Upper lobe of left lung (tissue), 6 donors: Measurements from ENCODE around the gene CYLD. TPM values are rescaled to one million over a fixed set of nuclear protein-coding genes. Genes with fewer than 3 reads are reported as not detected.

Experiments
- ATAC-seq, 2 donors: fragments of 200-7000 bp; cut with Tn5 transposase; one replicate each; pipeline ENCODE4 v1.9.1; 2022; ENCODE audit warnings: mild to moderate bottlenecking in 2 of 2, moderate library complexity in 2 of 2; ENCODE audit not compliant: low FRiP score in 2 of 2
- DNase-seq, 2 donors: peaks; one replicate each; pipeline ENCODE4 v3.0.0-alpha.2; 2019 to 2020
- H3K27ac ChIP-seq, 4 donors: fragments of 200-600 bp; sonication (generic); one replicate each; pipeline ENCODE4 v1.5.1; 2016 to 2019
- H3K27me3 ChIP-seq, 4 donors: fragments of 200-600 bp; sonication (generic); one replicate each; pipeline ENCODE4 v1.5.1; 2017 to 2019
- H3K36me3 ChIP-seq, 4 donors: fragments of 200-600 bp; sonication (generic); one replicate each; pipeline ENCODE4 v1.5.1; 2016 to 2019
- H3K4me1 ChIP-seq, 4 donors: fragments of 200-600 bp; sonication (generic); one replicate each; pipeline ENCODE4 v1.5.1; 2018 to 2019
- H3K4me3 ChIP-seq, 4 donors: fragments of 200-600 bp; sonication (generic); one replicate each; pipeline ENCODE4 v1.5.1; 2017 to 2019; ENCODE audit warnings: mild to moderate bottlenecking in 2 of 4, moderate library complexity in 1 of 4
- H3K9me3 ChIP-seq, 4 donors: fragments of 200-600 bp; sonication (generic); one replicate each; pipeline ENCODE4 v1.5.1; 2018 to 2019
- EP300 ChIP-seq, 4 donors: sonication (generic); formaldehyde crosslinking; IDR thresholded peaks; one replicate each; pipeline ENCODE4 v1.5.1; 2017; ENCODE audit warnings: antibody characterized with exemption in 4 of 4, control low read depth in 2 of 4
- POLR2A ChIP-seq, 4 donors: fragments of 450-650 bp; IDR thresholded peaks; one replicate each; pipeline ENCODE4 v1.5.1; 2016 to 2017; ENCODE audit warnings: antibody characterized with exemption in 4 of 4, mild to moderate bottlenecking in 2 of 4
- POLR2AphosphoS5 ChIP-seq, 2 donors: sonication (generic); formaldehyde crosslinking; IDR thresholded peaks; one replicate each; pipeline ENCODE4 v1.5.1; 2017; ENCODE audit warnings: antibody characterized with exemption in 2 of 2
- WGBS, 2 donors: methylation state at CpG; one replicate each; pipeline ENCODE4 v1.1.5; 2017 to 2018; 5-methylcytosine and 5-hydroxymethylcytosine counted together
- total RNA-seq, 6 donors: library from RNA; depleted of rRNA in 4 of 6; stranded (reverse); fragments of >200 nt in 4 of 6; gene quantifications; one replicate each; pipeline versions ENCODE4 v1.1.0 to v1.2.1, GENCODE V29; 2016 to 2021
- TF ChIP-seq, protein P1 (sequence below), 6 experiments: fragments of 450-650 bp in 4 of 6; fragments of 200-600 bp in 2 of 6; sonication (generic) in 2 of 6; IDR thresholded peaks; one replicate each; pipeline ENCODE4 v1.5.1; 2016 to 2019; ENCODE audit warnings: antibody characterized with exemption in 6 of 6
- donor health status: DM: no; HTN: no; CAD: no; lungs with moderate emphysema.
- donor health status: DM: no; HTN: yes; CAD: no; lungs with severe emphysema.

The CYLD gene
- total RNA-seq, 6 donors from 2014 or later = 25.5 to 72.1 (median 46.1) TPM

DNA sequence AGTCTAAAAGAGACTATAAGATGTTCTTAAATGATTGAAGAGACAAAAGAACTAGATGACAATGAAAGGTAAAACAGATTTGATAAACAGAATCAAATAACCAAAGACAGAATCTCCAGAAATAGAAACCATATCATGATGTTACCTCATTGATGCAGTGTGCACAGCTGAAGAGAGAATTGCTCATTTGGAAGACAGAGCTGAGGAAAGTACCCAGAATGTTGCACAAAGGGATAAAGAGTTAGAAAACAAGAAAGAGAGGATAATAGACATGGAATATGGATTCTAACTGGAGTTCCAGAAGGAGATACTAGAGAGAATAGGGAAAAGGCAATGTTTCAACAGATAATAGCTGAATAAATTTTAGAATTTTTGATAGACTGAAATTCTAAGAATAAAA is 47.9 kb downstream of the CYLD start:
- Histone ChIP-seq H3K4me3 (no peak overlapping the region), H3K27me3 (no peaks in the 10 kb centered on the region), H3K36me3 (peaks cover 13 to 61% (median 28%) of the 10 kb centered on the region in 4 donors), H3K9me3 (no peaks in the 10 kb centered on the region), H3K4me1 (no peaks in the 10 kb centered on the region), H3K27ac (no peak overlapping the region)
- DNase-seq (no peak), ATAC-seq (no peak)
- TF ChIP-seq POLR2A (IDR thresholded peaks at IDR 0.05) (no peak), EP300 (IDR thresholded peaks at IDR 0.05) (no peak), POLR2AphosphoS5 (IDR thresholded peaks at IDR 0.05) (no peak)
- TF ChIP-seq, protein P1, sequence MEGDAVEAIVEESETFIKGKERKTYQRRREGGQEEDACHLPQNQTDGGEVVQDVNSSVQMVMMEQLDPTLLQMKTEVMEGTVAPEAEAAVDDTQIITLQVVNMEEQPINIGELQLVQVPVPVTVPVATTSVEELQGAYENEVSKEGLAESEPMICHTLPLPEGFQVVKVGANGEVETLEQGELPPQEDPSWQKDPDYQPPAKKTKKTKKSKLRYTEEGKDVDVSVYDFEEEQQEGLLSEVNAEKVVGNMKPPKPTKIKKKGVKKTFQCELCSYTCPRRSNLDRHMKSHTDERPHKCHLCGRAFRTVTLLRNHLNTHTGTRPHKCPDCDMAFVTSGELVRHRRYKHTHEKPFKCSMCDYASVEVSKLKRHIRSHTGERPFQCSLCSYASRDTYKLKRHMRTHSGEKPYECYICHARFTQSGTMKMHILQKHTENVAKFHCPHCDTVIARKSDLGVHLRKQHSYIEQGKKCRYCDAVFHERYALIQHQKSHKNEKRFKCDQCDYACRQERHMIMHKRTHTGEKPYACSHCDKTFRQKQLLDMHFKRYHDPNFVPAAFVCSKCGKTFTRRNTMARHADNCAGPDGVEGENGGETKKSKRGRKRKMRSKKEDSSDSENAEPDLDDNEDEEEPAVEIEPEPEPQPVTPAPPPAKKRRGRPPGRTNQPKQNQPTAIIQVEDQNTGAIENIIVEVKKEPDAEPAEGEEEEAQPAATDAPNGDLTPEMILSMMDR (IDR thresholded peaks at IDR 0.05) = no peak

DNA sequence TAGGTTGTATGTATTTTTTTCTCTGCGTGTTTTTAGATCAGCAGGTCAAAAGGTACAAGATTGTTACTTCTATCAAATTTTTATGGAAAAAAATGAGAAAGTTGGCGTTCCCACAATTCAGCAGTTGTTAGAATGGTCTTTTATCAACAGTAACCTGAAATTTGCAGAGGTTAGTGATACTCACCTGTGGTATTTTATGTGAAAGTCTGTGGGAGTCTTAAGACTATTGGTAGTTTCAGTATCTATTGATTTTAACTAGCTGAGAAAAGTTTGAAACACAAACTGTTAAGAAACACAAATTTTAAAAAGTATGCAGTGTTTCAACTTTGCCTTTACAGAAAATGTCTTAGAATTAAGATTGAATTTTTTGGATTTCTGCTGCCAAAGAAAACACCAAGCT is 49.6 kb downstream of the CYLD start:
- no peak for DNase-seq
- H3K4me1 ChIP-seq = no peaks in the 10 kb centered on the region
- H3K36me3 ChIP-seq = peaks cover 19 to 61% (median 36%) of the 10 kb centered on the region in 4 donors
- no peaks in the 10 kb centered on the region for H3K9me3 ChIP-seq
- TF ChIP-seq POLR2A (IDR thresholded peaks at IDR 0.05) (no peak), POLR2AphosphoS5 (IDR thresholded peaks at IDR 0.05) (no peak), EP300 (IDR thresholded peaks at IDR 0.05) (no peak)
- TF ChIP-seq, protein P1 (IDR thresholded peaks at IDR 0.05) = no peak
- H3K4me3 ChIP-seq = no peak overlapping the region
- H3K27me3 ChIP-seq = no peaks in the 10 kb centered on the region
- WGBS, 2 donors = 94% methylated on average over 2 of the region's 2 CpGs
- no peak for ATAC-seq
- no peak overlapping the region for H3K27ac ChIP-seq

DNA sequence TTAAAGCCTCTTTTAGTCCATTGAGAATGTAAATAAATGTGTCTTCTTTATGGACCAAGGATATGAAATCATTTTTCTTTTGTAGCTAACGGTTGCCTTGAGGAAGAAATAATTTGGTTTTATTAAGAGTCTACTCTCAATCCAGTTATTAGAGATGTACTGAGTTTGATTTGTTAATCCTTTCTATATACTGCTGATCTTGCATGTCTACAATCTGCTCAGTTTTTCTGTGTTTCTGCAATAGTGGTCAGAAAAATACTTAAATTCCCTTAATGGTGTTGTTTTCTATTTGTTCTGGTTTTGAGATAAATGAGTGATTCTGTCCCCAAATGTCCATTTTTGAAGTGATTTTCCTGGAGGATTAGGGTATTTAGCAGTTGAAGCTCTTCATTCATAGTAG is 54.9 kb downstream of the CYLD start:
- TF ChIP-seq EP300 (IDR thresholded peaks at IDR 0.05) (no peak), POLR2A (IDR thresholded peaks at IDR 0.05) (no peak), POLR2AphosphoS5 (IDR thresholded peaks at IDR 0.05) (no peak)
- TF ChIP-seq, protein P1 (IDR thresholded peaks at IDR 0.05) = no peak
- Histone ChIP-seq H3K4me3 (no peak overlapping the region), H3K36me3 (peaks cover 16 to 77% (median 38%) of the 10 kb centered on the region in 4 donors), H3K27ac (no peak overlapping the region), H3K27me3 (no peaks in the 10 kb centered on the region), H3K4me1 (no peaks in the 10 kb centered on the region), H3K9me3 (no peaks in the 10 kb centered on the region)
- 88 to 97% methylated on average over 1 of the region's 1 CpG for WGBS, 2 donors
- no peak for ATAC-seq
- no peak for DNase-seq

DNA sequence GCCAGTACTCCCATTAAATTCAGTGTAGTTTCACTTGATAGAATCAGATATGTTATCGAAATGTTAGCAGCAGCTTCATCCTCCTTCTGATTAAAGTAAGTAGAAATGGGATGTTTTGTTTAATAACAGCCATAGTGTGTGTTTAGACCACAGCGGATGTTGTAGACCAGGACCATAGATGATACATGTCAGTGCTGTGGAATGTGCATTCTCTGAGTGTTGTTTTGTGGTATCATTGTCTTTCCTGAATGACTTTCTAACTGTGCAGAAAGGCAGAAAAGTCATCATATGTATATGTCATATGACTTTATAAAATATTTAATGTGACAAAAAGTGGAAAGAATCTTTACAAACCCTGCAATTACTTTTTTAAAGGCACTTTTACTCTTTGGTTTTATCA is 55.6 kb downstream of the CYLD start:
- Histone ChIP-seq H3K4me1 (no peaks in the 10 kb centered on the region), H3K9me3 (no peaks in the 10 kb centered on the region), H3K27ac (no peak overlapping the region), H3K27me3 (no peaks in the 10 kb centered on the region), H3K36me3 (peaks cover 11 to 70% (median 36%) of the 10 kb centered on the region in 4 donors), H3K4me3 (no peak overlapping the region)
- no peak for ATAC-seq
- 93 to 94% methylated on average over 2 of the region's 2 CpGs for WGBS, 2 donors
- TF ChIP-seq, protein P1 (IDR thresholded peaks at IDR 0.05) = no peak
- TF ChIP-seq POLR2AphosphoS5 (IDR thresholded peaks at IDR 0.05) (no peak), POLR2A (IDR thresholded peaks at IDR 0.05) (no peak), EP300 (IDR thresholded peaks at IDR 0.05) (no peak)
- no peak for DNase-seq

DNA sequence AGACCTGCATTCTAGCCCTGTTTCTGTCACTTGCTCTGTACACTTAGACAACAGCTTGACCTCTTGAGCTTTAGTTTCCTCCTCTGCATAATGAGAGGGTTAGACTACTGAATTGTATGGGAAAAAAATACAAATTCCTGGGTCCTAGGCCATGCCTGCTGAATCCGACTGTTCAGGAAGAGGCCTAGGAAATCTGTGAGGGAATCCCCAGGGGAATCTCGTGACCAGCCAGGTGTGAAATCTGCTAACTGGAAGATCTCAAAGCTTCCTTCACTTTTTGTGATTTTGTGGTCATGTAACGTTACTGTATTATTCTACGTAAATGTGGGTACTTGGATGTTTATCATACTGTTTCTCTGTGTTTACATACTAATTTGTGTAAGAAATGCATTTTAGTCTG is 58.2 kb downstream of the CYLD start:
- Histone ChIP-seq H3K27ac (no peak overlapping the region), H3K36me3 (peaks cover 9 to 46% (median 17%) of the 10 kb centered on the region in 4 donors), H3K4me1 (no peaks in the 10 kb centered on the region), H3K4me3 (no peak overlapping the region), H3K27me3 (no peaks in the 10 kb centered on the region), H3K9me3 (no peaks in the 10 kb centered on the region)
- WGBS, 2 donors = 85 to 92% methylated on average over 4 of the region's 4 CpGs
- TF ChIP-seq POLR2AphosphoS5 (IDR thresholded peaks at IDR 0.05) = no peak
- TF ChIP-seq POLR2A (IDR thresholded peaks at IDR 0.05) = no peak
- TF ChIP-seq, protein P1 (IDR thresholded peaks at IDR 0.05) = no peak
- no peak for TF ChIP-seq EP300 (IDR thresholded peaks at IDR 0.05)
- DNase-seq (no peak), ATAC-seq (no peak)
